NCI-H2029 (cell line): Measurements from ENCODE around the gene HEBP1.

Experiments
- DNase-seq: peaks from one replicate; lab custom pipeline; 2025; lab: John Stamatoyannopoulos, UW

Gene HEBP1

DNA sequence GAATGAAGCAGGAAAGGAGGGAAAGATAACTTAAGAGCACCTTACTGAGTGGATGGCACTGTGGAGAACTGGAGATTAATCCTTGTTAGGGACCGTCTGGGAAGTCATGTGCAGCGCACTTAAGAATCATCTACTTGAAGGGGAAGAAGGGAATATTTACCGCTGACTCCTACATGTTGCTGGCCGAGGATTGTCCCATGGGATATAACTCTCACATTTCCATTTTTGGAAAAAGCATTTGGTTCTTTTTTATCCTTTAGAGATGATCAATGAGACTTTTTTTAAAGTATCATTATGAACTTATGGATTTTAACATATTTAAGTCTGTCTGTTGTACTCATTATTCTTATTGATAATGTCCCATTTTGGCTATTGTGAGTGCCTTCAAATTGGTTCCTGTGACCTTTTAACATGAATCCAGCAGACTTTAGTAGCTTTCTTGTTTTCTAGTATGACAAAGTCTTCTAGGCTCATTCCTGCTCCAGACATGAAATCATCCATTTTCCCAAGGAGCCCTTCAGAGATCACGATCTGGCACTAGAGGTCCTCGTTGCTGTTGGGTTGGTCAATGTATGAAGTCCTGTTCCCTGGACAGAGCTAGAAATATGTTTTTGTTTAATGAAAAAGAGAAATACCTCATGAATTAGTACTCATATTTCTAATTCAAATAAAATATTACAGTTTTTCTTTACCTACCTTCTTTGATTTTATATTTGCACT lies 23.9 kb upstream of the HEBP1 start:
- no peak for DNase-seq

DNA sequence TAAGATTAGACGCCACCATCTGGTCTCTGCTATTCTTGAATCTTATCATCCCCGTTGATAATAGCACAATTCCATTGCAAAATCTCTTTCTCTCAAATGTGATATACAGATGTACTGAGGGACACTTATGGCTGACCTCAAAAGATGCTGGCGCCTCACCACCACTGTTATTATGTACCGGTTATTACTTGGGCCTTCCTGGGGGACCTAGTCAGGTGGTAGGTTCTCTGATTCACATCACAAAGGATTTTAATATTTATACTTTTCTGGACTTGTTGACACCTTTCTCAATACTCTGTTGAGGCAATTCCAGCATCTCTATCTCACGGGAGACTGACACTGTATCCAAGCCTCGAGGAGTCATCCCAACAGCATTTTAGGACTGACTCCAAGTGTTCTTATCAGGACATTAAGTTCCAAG lies 22.8 kb upstream of the HEBP1 start:
- DNase-seq, result no peak

DNA sequence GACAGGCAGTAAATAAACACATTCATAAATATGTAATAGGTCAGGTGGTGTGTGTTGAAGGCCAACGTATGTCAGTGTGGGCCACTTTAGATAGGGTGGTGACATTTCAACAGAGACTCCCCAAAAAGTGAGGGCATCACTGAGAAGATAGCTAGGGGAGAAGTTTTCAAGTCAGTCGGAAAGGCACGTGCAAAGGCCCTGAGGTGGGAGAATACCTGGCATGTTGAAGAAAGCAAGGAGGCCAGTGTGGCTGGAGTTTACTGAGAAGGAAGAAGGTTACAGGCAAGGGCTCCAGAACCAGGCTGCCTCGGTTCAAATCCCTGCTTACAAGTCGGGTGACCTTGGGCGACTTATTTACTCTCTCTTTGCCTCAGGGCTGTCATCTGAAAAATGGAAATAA lies 11.0 kb upstream of the HEBP1 start:
- DNase-seq, result no peak

DNA sequence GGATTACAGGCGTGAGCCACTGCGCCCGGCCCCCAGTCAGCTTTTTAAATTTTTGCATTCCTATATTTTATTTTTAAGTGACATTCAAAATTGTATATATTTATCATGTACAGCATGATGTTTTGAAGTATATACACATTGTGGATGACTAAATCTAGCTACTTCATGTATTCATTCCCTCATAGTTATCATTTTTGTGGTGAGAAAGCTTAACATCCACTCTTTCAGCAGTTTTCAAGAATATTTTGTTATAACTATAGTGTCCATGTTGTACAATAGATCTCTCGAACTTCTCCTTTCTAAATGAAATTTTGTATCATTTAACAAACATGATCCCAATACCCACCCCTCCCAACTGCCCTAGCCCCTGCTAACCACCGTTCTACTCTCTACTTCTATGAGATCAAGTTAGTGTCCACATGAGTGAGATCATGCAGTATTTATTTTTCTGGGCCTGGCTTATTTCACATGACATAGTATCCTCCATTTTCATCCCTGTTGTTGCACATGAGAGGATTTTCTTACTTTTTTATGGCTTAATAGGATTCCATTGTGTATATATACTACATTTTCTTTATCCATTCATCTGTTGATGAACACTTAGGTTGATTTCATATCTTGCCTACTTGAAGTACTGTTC lies 8.8 kb upstream of the HEBP1 start:
- DNase-seq, result no peak

DNA sequence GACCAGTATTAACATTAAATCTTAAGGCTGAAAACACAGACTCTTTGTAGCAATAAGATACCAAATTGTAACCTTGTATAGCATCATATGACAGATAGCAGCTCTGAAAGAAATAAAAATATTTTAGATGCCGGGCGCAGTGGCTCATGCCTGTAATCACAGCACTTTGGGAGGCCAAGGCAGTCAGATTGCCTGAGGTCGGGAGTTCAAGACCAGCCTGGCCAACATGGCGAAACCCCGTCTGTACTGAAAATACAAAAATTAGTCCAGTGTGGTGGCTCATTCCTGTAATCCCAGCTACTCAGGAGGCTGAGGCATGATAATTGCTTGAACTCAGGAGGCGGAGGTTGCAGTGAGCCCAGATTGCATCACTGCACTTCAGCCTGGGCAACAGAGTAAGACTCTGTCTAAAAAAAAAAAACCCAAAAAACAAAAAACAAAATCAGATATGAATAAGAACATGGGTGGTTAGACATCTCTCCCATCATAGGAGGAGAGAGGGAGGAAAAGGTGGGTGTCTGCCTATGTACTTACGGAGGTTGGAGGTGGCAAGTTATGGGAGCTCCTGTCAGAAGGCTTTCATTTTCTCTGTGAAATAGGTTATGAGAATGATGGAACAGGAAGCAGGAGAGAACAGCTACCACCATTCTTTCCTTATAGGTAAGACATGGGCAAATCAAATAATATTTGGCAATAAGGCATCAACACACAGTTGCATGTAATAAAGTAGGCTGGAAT lies 7.6 kb upstream of the HEBP1 start:
- DNase-seq, result no peak

DNA sequence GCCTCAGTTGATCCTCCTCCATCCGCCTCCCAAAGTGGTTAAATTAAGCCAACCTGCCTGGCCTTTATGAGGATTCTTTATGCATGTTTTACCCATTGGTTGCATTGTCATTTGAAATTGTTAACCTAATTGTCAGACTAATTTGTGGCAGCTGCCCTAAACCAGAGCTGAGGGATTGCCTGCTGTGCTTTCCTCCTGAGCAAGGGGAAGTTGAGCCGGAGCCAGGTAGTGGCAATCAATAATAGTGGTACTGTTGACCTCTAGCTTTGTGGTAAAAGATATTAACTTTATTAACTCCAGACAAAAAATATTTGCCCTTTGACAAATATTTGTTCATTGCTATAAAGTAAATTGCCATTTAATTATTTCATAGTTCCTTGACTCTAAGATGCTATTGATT lies 5.6 kb upstream of the HEBP1 start:
- no peak for DNase-seq

DNA sequence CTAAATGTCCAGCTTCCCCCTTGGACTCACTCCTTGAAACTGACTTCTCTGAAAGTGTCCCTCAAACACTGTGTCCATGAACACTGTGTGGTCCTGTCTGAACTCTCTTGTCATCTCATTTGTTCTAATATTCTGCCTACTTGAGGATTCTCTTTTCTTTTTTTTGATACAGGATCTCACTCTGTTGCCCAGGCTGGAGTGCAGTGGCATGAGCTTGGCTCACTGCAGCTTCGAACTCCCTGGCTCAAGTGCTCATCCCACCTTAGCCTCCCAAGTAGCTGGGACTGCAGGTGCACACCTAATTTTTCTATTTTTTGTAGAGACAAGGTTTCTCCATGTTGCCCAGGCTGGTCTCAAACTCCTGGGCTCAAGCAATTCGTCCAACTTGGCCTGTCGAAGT lies 4.9 kb upstream of the HEBP1 start:
- DNase-seq, result no peak

DNA sequence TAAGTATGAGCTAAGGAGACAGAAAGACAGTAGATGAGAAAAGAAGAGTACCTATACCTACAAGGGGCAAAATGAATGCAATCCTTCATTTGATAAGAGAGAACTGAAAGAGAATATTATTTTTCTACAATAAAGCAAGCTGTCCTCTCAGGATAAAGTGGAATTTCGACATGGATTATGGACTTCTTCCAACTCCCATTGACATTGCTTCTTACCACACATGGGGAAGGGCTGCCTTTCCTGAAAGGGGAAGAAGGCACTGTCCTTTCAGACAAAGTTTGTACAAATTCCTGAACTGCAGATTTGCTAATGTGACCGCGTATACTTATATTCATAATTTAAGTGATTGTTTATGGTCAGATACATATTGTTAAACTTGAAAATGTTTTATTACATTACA lies 4.3 kb upstream of the HEBP1 start:
- DNase-seq, result no peak

DNA sequence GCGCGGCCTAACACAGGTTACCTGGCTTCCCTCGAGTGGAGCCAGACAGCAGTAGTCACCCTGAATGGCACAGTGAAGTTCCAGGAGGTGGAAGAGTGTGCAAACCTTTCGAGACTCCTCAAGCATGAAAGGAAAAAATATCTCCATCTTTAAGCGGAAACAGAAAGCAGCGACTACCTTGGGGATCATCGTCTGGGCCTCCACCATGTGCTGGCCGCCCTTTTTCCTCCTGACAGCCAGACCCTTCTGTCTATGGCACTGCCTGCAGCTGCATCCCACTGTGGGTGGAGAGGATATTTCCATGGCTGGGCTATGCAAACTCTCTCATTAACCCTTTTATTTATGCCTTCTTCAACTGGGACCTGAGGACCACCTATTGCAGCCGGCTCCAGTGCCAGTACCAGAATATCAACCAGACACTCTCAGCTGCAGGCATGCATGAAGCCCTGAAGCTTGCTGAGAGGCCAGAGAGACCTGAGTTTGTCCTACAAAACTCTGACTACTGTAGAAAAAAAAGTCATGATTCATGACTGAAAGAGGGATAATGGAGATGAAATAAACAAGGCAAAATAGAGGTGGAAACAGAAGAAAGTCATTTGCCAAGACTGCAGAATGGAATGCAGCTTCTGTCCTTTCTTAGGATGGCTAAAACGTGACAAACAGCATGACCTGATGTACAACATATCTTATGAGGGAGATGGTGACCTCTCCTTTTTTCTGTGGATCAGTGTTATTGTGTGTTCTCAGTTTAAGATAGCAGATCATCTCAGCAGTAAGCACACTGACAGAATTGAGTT lies 2.4 kb upstream of the HEBP1 start:
- DNase-seq, result no peak

DNA sequence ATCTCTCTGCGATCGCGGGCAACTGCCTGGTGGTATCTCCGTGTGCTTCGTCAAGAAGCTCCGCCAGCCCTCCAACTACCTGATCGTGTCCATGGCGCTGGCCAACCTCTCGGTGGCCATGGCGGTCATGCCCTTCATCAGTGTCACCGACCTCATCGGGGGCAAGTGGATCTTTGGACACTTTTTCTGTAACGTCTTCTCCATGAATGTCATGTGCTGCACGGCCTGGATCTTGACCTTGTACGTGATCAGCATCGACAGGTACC lies 1.6 kb upstream of the HEBP1 start:
- DNase-seq, result no peak

DNA sequence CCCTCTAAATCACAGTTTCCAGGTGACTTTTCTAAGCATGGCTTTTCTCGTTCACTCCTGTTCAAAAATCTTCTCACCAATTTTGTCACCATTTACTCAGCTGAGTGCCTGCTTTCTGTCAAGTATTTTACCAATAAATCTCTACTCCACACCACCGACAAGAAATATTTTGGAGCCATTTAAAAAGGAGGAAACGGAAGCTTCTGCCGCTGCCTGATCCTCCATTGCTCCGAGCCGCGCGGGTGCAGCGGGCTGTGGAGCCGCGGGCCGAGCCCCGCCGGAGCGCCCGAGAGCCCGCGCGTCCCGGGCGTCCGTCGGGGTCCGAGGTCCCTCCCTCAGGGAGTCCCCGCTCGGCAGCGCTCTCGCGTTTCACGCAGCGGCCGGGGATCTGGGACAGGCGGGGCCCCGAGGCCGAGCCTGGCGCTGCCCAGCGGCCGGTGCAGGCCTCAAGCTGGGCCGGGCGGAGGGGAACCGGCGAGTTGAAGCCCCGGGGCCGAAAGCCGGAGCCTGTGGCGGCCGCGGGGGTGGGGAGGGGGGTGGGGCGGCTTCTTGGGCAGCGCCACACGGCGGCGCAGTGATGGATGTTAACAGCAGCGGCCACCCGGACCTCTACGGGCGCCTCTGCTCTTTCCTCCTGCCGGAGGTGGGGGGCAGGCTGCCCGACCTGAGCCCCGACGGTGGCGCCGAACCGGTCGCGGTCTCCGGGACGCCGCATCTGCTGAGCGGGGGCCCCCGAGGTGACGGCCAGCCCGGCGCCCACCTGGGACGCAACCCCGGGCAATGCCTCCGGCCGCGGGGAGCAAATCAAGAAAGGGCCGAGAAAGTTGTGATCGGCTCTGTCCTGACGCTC lies 1.1 kb upstream of the HEBP1 start:
- DNase-seq, result peak; percentile 16

DNA sequence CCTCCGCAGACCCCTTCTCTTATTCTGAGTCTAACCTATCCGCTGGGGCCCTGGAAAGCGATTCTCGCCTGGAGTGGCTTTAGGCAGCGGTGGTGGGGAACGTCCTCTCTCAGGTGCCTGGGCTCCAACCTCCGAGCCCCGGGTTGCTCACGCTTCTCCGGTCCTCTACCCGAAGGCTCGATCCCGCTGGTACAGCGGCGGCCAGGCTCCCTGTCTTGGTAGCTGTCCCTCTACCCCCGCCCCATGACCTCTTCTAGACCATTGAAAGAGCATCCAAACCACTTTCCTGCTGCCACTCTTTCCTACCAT lies 505 bp upstream of the HEBP1 start:
- peak; percentile 34 for DNase-seq

DNA sequence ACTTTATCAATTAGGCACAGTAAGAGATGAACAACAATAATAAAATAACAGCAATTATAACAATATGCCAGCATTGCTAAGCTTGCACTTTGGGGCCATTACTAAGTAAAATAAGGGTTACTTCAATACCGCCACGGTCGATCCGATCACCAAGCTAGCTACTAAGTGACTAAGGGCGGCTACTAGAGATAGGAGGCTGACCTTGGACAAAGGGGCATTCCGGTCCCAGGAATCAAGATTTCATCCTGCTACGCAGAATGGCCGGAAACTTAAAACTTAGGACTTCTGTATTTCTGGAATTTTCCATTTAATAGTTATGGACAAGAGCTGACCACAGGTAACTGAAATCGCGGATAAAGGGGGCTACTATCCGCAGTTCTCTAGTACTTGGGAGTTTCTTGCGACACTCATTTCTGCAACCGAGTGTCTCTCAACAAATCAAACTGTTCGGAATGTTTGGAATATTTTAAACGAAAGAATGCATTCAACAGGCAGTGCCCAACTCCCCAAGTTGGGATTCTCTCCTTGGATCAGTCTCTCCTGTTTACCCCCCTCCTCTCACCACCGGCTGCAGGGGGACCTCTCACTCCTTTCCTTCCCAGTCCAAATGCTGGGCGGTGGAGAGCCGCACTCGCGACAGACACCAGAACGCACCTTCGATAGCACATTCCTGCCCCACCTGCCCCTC lies 650 bp downstream of the HEBP1 start:
- no peak for DNase-seq

DNA sequence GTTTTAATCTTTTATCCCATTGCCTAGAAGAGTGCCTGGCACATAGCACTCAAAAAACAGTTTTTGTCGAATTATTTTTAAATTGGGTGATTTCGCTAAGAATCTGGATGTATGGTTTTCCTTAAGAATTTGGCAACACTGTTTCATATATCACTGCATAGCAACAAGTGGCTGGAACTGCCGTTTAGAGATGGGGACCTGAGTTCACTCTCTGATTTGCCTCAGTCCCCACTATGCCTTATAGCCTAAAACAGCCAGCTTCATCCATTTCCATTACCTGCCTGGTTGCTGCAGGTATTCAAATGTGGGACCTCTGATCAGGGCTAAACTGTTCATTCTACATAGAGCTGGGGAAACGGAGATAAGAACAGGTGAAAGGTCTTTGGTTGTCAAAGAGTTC lies 1.8 kb downstream of the HEBP1 start:
- no peak for DNase-seq

DNA sequence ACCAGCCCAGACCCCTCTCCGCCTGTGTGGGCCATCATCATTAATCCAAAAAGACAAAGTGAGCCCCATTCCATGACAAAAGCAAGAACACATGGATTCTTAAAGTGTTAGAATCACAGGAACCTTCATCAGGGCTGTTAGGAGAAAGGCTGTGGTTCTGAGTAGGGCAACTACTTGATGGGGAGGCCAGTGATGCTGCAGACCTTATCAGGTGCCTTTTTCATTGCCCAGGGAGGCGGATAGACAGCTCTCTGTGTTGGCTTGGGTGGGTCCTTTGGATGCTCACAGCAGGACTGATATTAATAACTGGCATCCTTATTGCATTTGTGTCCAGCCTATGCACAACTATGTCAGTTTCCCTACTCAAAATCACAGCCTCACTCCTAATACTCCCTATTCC lies 2.3 kb downstream of the HEBP1 start:
- DNase-seq, result no peak

DNA sequence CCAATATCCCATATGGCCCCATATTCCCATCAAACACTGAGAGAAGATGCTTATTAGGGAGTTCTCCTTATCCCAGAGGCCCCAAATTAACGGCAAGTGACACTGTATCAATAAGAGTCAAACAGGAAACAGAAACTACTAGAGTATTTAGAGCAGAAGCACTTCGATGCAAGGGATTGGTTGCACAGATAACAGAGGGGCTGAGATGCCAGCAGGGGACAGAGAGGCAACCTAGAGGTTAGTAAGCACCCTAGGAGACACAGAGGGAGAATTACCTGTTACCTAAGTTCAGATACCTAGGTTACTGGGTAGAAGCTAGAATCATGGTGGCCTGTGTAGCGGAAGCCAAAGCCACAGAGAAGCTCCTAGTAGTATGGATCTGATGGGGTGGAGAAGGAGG lies 2.9 kb downstream of the HEBP1 start:
- DNase-seq, result no peak

DNA sequence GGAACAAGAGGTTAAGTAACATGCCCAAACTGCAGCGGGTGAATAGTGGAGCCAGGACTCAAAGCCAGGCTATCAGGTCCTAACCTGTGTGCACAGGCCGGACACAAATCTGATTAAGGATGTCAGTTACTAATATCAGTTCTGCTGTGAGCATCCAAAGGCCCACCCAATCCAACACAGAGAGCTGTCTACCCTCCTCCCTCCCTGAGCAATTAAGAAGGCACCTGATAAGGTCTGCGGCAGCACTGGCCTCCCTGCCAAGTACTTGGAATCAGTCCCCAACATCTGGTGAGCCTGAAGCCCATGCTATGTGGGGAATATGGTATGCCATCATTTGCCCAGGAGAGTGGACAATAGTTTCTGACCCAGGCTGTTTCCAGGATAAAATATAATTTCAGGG lies 3.9 kb downstream of the HEBP1 start:
- no peak for DNase-seq

DNA sequence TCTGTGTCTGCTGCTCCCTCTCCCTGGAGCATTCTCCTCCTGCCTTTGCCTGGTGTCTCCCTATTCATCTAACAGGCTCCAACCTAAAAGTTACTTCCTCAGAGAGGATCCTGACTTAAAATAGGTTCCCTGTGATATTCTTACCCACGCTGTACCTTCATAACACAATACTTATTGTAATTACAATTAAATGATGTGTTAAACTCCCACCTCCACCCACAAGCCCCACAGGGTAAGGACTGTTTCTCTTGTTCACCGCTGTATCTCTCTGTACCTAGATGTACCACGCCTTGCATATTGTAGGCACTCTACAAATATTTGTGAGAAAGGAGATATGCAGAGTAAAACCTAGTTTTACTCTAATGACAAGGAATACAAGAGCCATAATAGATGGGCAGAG lies 5.0 kb downstream of the HEBP1 start:
- DNase-seq, result no peak

DNA sequence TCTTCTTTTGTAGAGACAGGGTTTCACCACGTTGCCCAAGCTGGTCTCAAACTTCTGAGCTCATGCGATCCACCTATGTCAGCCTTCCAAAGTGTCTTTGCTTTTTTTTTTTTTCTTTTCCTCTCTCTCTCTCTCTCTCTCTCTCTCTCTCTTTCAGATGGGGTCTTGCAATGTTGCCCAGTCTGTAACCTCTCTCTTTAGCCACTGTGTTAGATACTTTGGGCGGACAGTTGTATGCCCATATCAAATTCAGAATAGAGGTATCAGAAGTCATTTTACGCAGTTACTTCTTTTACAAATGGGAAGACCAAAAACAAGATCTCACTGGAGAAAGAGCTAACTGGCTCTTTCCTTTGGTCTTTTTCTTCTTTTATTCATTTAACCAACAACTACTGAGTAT lies 6.7 kb downstream of the HEBP1 start:
- DNase-seq, result no peak

DNA sequence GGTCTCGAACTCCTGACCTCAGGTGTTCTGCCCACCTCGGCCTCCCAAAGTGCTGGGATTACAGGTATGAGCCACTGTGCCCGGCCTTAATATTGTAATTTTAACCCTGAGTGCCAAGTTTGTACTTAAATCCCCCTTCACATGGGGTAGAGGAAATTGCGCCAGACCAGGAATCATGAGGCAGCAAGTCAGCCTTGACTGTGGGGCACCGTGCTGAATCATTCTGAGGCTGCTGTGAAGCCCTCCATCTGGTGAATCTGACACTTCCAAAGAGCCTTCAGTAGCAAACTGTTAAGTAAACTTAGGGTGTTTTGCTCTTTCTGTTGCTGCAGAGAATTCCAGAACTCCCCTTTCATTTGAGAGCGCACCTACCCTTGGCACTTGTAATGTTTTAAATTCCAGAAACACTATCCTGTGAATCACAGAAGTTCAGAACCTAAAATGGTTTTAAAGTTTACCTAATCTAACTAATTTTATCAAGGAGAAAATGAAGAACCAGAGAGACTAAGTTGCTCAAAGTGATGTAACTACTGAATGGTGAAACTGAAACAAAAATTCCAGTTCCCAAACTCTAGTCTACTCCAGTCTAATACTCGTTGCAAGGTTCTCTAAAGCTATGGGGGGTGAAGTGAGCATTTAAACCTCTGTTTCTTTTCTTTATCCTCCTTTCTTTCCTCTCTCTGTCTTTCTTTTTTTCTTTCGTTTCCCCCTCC lies 7.5 kb downstream of the HEBP1 start:
- DNase-seq, result no peak
